ENCODE measurements around the gene HCFC2.
A peak's percentile ranks its signal among the peaks of the same experiment; 100 is the strongest.

DNA sequence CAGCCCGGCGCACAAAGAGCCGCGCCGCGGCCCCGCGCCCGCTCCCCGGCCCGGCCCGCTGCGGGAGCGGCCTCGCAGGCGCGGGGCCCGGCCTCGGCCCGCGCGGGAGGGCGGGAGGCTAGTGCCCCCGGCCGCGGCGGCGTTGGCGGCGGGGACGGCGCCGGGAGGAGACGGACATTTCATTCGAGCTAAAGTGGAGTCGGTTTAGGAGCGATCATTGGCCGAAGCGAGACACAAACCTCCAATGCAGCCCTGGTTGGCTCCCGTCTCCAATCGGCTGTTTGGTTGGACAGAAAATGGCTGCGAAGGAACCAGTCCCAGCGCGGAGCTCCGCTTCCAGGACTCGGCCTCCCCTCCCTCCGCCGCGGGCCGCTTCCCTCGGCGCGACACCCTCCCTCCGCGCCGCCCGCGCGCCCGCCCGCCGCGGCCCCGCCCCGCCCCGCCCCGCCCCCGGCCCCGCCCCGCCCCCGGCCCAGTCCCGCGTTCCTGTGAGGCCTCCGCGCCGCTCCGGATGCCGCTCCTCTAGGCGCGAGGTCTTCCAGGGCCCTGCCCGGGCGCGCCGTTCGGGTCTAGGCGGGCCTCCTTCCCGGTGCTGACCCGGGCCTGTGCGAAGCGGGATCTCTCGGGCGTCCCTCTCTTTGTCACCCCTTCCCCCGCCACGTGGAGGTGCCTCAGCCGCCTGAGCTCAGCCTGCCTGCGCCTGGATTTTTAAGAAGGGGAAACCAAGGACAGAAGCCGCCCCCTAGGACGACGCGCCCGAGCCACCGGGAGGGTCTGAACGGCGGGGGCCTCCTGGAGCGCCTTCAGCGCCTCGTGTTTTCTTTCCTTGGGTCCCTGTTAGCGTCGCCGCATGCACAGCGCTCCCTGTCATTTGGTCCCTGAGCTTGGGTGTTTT, 73.8 kb downstream of the HCFC2 start, which contains the start of gene NFYB:
- TF ChIP-seq CTCF (IDR thresholded peaks at IDR 0.05; ENCODE audit: low read depth, low read length, missing input control) (no peak), YY1 (IDR thresholded peaks at IDR 0.05) (peak; percentile 97), SP1 (IDR thresholded peaks at IDR 0.05) (peak; percentile 83), GABPA (IDR thresholded peaks at IDR 0.05 in 1 of 2, conservative IDR thresholded peaks at IDR 0.05 in 1 of 2) (no peak), REST (IDR thresholded peaks at IDR 0.05) (peak; percentile 83), RAD21 (IDR thresholded peaks at IDR 0.05) (peak in 1 of 2 donors; percentile 6)

Measured in liver (tissue), 3 donors.